ENCODE results near the gene METTL3.

- TF ChIP-seq CTCF (IDR thresholded peaks at IDR 0.05; ENCODE audit: poor library complexity) (no peak), EZH2 (IDR thresholded peaks at IDR 0.05; ENCODE audit: borderline replicate concordance) (no peak), EZH2phosphoT487 (IDR thresholded peaks at IDR 0.05; ENCODE audit: low read depth, severe bottlenecking, unreplicated experiment) (no peak)
Observed at GRCh38 chr14:21510735-21511657, at the start of gene METTL3.
